Activated CD4-positive, alpha-beta T cell treated with anti-CD3 and anti-CD28 coated beads for 24 hours (primary cell): ENCODE results near the gene GTF2F1.
"Not testable (repeated sequence)": the region's sequence is repeated elsewhere in the genome, so short reads cannot be mapped to it uniquely, and the experiment has no call there.

Source experiments
- DNase-seq, 2 donors: peaks; one replicate each; pipeline ENCODE4 v3.0.0-alpha.2; 2020; ENCODE audit warnings: low read depth in 2 of 2

GTF2F1 gene

DNA sequence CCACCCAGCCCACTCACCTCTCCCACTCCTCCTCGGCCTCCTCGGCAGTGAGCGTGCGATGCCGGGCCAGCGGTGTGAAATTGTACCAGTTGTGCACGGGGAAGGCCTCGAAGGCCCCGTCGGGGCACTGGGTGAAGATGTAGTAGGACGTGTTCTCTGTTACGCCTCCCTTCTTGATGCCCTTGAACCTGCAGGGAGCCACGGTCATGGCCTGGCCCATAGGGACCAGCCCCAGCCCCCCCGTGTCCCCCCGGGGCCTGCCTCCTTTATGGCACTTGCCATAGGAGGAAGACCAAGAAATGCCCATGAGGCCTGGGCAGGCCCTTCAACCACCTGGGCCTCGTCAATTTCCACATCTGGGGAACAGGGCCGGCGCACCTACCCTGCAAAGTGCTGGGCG, 5.6 kb downstream of the GTF2F1 start:
- DNase-seq = no peak

DNA sequence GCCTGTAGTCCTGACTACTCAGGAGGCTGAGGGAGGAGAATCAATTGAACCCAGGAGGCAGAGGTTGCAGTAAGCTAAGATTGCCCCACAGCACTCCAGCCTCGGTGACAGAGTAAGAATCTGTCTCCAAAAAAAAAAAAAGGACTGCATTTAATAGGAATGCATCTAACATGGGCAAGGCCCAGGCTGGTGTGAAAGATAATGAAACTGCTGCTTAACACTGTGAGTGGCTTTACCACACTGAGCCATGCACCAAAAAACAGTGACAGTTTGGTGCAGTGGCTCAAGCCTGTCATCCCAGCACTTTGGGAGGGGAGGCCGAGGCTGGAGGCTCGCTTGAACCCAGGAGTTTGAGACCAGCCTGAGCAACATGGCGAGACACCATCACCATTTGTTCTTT, 8.6 kb downstream of the GTF2F1 start:
- no peak for DNase-seq

DNA sequence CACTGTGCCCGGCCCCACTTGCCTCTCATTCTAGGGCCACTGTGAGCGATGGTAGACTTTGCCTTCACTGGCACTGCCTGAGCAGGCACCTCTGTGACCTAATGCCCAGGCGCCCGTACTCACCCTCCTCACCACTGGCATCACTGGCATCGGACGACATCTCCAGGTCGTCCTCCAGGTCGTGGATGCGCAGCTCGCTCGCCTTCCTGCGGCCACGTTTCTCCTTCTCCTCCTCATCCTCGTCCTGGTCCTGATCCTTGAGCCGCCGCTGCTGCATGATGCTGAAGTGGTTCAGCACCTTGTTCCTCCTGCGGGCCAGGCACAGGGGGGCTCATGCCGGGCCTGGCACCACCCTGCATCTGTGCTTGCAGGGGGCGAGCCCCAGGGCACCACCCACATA, 9.8 kb downstream of the GTF2F1 start:
- DNase-seq = no peak

GRCh38 chr19:6381030-6381750, 11.8 kb downstream of the GTF2F1 start:
- DNase-seq = no peak

- no peak for DNase-seq
These were observed 13.2 kb downstream of the GTF2F1 start for GRCh38 chr19:6379744-6380143.

- DNase-seq = no peak
These were observed 14.5 kb downstream of the GTF2F1 start for GRCh38 chr19:6378486-6378885.

DNA sequence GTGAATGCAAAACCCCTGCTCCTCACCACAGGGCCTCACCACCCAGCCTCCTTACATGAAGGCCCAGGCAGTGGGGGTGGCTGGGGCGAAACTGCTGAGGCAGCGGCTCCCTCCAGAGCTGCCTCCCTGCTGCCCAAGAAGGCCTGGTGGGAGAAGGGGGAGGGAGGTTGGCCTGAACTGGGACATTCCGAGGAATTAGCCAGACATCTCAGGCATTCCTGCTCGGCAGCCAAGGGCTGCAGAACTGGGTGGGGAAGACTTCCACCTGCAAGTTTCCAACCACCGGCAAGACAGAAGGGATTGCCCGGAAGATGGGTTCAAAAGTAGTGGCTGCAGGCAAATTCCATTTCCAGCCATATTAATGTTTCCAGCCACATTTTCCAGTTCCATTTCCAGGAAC, 14.9 kb downstream of the GTF2F1 start:
- DNase-seq = no peak

DNA sequence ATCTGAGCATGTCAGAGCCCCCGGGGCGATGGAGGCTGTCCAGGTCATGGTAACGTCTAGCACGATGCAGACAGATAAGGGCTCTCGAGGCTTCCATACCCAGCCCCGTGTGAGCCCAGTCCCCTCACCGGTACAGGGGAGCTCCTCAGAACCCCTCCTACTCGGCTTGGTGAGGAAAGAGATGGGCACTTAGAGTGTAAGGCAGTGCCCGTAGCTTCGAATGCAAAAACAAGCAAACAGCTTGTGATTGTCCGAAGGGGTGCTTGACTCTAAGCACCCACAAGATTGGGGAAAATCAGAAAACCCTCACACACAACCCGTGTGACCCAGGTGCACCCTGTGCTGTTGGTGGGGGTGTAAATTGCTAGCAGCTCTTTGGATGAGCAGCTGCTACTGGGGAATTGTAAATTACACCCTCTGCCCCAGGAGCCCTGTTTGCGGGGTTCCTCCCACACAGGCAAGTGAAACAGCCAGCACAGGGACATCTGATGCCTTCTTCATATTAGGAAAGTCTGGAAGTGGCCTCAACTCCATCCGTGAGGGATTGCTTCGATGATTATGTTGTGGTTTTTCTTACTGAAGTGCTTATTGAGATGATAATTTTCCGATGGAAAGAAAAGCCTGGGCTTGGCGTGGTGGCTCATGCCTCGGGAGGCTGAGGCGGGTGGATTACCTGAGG, 16.3 kb downstream of the GTF2F1 start:
- no peak for DNase-seq

DNA sequence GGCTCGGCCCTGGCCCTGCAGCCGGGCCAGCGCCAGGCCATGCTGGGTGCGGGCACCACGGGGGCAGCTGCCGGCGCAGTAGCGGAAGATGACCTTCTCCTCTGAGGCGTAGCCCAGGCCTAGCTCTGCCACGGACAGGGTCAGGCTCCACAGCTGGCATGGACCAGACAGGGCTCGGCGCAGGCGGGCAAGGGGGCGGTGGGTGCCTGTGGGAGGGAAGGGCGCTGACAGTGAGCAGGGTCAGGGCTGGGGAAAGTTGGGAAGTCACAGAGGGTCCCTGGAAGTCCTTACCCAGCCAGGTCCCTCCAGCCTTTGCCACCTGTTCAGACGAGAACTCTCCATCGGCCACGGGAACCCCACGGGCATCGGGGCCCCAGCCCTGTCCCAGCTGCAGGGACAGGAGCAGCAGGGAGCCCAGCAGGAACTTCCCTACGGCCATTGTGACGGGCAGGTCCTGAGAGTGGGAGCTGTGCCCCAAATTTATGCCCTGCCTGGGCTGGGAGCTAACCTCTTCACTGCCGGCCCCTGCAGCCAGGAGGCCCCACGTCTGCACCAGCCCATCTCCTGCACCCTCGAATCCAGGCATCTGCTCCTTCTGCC, 17.5 kb downstream of the GTF2F1 start, which contains the start of gene PSPN:
PSPN (minus strand) TSS at position 523 of the 600 bp plus-strand sequence; CDS start at position 439, 84 bp downstream.
- DNase-seq = no peak

GRCh38 chr19:6374711-6375410, 18.1 kb downstream of the GTF2F1 start:
- no peak for DNase-seq

DNA sequence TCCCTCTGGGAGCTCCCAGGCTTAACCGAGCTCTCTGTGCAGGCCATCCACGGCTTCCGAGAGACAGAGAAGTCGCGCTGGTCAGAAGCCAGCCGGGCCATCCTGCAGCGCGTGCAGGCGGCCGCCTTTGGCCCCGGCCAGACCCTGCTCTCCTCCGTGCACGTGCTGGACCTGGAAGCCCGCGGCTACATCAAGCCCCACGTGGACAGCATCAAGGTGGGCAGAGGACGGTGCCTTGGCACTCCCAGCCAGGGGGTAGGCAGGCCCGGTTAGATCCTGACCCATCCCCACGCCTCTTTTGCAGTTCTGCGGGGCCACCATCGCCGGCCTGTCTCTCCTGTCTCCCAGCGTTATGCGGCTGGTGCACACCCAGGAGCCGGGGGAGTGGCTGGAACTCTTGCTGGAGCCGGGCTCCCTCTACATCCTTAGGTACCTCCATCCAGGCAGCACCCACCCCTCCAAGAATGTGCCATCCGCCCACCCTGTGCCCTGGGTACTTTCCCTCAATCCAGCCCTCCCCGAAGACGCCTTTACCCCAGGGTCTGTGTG, 18.7 kb downstream of the GTF2F1 start:
- no peak for DNase-seq

DNA sequence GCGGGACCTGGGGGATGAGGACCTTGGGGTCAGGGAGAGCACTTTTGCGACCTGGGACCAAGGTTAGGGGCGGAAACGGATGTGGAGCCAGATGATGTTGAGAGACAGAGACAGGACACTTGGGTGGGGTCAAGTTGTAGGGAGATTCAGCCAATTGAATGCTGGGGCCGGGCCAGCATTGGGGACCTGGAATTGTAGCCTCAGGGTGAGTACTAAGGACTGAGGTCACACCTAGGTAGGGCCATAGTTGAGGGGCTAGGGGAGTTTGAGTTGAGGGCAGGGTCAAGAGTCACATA, 19.2 kb downstream of the GTF2F1 start:
- DNase-seq = no peak

DNA sequence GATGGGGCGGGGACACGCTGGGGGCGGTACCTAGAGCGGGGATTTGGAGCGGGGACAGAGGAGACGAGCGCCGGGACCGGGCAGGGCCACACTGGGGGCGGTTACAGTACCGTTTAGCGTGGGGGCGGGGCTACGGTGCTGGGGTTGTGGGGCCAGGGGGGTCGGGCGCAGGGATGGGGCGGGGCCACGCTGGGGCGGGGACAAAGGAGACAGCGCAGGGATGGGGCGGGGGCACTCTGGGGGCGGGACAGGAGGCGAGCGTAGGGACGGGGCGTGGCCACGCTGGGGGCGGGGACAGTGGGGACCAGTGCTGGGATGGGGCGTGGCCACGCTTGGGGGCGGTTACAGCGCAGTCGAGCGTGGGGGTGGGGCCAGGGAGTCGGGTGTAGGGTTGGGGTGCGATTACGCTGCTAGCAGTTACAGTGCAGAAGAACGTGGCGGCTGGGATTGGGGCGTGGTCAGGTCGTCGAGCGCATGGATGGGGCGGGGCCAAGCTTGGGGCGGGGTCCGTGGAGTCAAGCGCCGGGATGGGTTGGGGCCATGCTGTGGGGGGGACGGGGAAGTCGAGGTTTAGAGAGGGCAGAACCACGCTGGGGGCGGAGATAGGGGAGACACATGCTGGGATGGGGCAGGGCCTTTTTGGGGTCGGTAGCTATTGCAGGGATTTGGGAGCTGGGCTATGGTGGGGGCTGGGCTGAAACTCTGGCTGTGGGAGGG, 19.7 kb downstream of the GTF2F1 start:
- peak; percentile 100 for DNase-seq

- peak; percentile 90 to 96 for DNase-seq
These were observed 20.3 kb downstream of the GTF2F1 start, which contains the start of gene ALKBH7 for GRCh38 chr19:6372594-6373095. Gene ALKBH7, plus strand, starts transcription at chr19:6372794. Its CDS starts 27 bp downstream, at chr19:6372821.

- no peak for DNase-seq
These were observed 28.6 kb downstream of the GTF2F1 start for GRCh38 chr19:6364353-6364752.

GRCh38 chr19:6362351-6362801, 30.6 kb downstream of the GTF2F1 start:
- DNase-seq = no peak

GRCh38 chr19:6362027-6362350, 31.0 kb downstream of the GTF2F1 start:
- DNase-seq = no peak

- not testable (repeated sequence) for DNase-seq
These were observed 32.1 kb downstream of the GTF2F1 start for GRCh38 chr19:6360857-6361216.

- DNase-seq = not testable (repeated sequence)
These were observed 32.5 kb downstream of the GTF2F1 start for GRCh38 chr19:6360445-6360844.

- no peak for DNase-seq
These were observed 33.2 kb downstream of the GTF2F1 start for GRCh38 chr19:6359568-6360341.

GRCh38 chr19:6358003-6358402, 35.0 kb downstream of the GTF2F1 start:
- DNase-seq = no peak
